Activated T-cell treated with anti-CD3 and anti-CD28 coated beads, Interleukin-2, amount 50 U/mL, for 1 hour (primary cell): ENCODE measurements around the gene ZBTB49.

Experiments used
- DNase-seq: peaks from one replicate; pipeline ENCODE4 v3.0.0-alpha.2; 2020

ZBTB49 gene

GRCh38 chr4:4281787-4282186 is 8.3 kb upstream of the ZBTB49 start:
- no peak for DNase-seq

- no peak for DNase-seq
These were observed 5.0 kb upstream of the ZBTB49 start for GRCh38 chr4:4284827-4285618.

GRCh38 chr4:4288098-4288497 is 2.0 kb upstream of the ZBTB49 start:
- DNase-seq = no peak

- DNase-seq = no peak
These were observed 996 bp upstream of the ZBTB49 start for GRCh38 chr4:4289055-4289454.

GRCh38 chr4:4289597-4289940 is 482 bp upstream of the ZBTB49 start:
- DNase-seq = no peak

- DNase-seq = no peak
These were observed 3.2 kb downstream of the ZBTB49 start for GRCh38 chr4:4293279-4293678.

GRCh38 chr4:4296283-4296846 is 6.3 kb downstream of the ZBTB49 start:
- DNase-seq = no peak

- no peak for DNase-seq
These were observed 9.0 kb downstream of the ZBTB49 start for GRCh38 chr4:4299006-4299405.

- no peak for DNase-seq
These were observed 11.9 kb downstream of the ZBTB49 start for GRCh38 chr4:4302001-4302400.

GRCh38 chr4:4302416-4302815 is 12.4 kb downstream of the ZBTB49 start:
- no peak for DNase-seq

- DNase-seq = no peak
These were observed 16.9 kb downstream of the ZBTB49 start for GRCh38 chr4:4306920-4307319.

GRCh38 chr4:4308800-4309441 is 18.9 kb downstream of the ZBTB49 start:
- no peak for DNase-seq

- no peak for DNase-seq
These were observed 21.1 kb downstream of the ZBTB49 start for GRCh38 chr4:4311193-4311592.

GRCh38 chr4:4315461-4316149 is 25.6 kb downstream of the ZBTB49 start:
- no peak for DNase-seq

- no peak for DNase-seq
These were observed 26.1 kb downstream of the ZBTB49 start for GRCh38 chr4:4316150-4316495.

- DNase-seq = no peak
These were observed 27.6 kb downstream of the ZBTB49 start for GRCh38 chr4:4317496-4318232.

GRCh38 chr4:4320528-4320927 is 30.5 kb downstream of the ZBTB49 start:
- no peak for DNase-seq

- DNase-seq = no peak
These were observed 31.1 kb downstream of the ZBTB49 start for GRCh38 chr4:4320951-4321714.

GRCh38 chr4:4321951-4322688 is 32.1 kb downstream of the ZBTB49 start:
- no peak for DNase-seq

GRCh38 chr4:4323705-4324534 is 33.9 kb downstream of the ZBTB49 start:
- DNase-seq = no peak

GRCh38 chr4:4325321-4325720 is 35.3 kb downstream of the ZBTB49 start:
- no peak for DNase-seq
